ACHN (cell line): ENCODE results near the gene ITPR3.

ENCODE experiments used
- DNase-seq: peaks from one replicate; pipeline ENCODE4 v3.0.0-alpha.2; 2015
- in situ Hi-C: cut with HindIII; loops from 2 replicates; pipeline ENCODE4 v1.10.0; 2017; ENCODE audit warnings: low sequenced_read_pairs, low pct_ligation_motif_present, low pct_unique_long_range_greater_than_20kb

The ITPR3 gene

GRCh38 chr6:33689879-33690278 lies 68.8 kb downstream of the ITPR3 start:
- in situ Hi-C loops = no loop called here
- DNase-seq = no peak

GRCh38 chr6:33690766-33691165 lies 69.6 kb downstream of the ITPR3 start:
- DNase-seq = no peak
- in situ Hi-C loops = no loop called here

GRCh38 chr6:33691456-33692077 lies 70.4 kb downstream of the ITPR3 start:
- in situ Hi-C loops = no loop called here
- no peak for DNase-seq

GRCh38 chr6:33692078-33692759 lies 71.1 kb downstream of the ITPR3 start:
- in situ Hi-C loops = no loop called here
- no peak for DNase-seq

GRCh38 chr6:33692760-33693158 lies 71.6 kb downstream of the ITPR3 start:
- in situ Hi-C loops = no loop called here
- DNase-seq = no peak

- in situ Hi-C loops = no loop called here
- DNase-seq = no peak
Observed at GRCh38 chr6:33693186-33694105, 72.3 kb downstream of the ITPR3 start.

- in situ Hi-C loops = no loop called here
- DNase-seq = no peak
Observed at GRCh38 chr6:33694401-33694931, 73.3 kb downstream of the ITPR3 start.

- DNase-seq = no peak
- in situ Hi-C loops = no loop called here
Observed at GRCh38 chr6:33694977-33695376, 73.9 kb downstream of the ITPR3 start.

GRCh38 chr6:33695451-33695887 lies 74.3 kb downstream of the ITPR3 start:
- in situ Hi-C loops = no loop called here
- no peak for DNase-seq

GRCh38 chr6:33696076-33696475 lies 75.0 kb downstream of the ITPR3 start:
- in situ Hi-C loops = no loop called here
- no peak for DNase-seq

- in situ Hi-C loops = no loop called here
- DNase-seq = no peak
Observed at GRCh38 chr6:33696548-33697518, 75.7 kb downstream of the ITPR3 start.

GRCh38 chr6:33697845-33698244 lies 76.7 kb downstream of the ITPR3 start:
- in situ Hi-C loops = no loop called here
- no peak for DNase-seq

GRCh38 chr6:33698494-33698893 lies 77.4 kb downstream of the ITPR3 start:
- in situ Hi-C loops = no loop called here

GRCh38 chr6:33699131-33699530 lies 78.0 kb downstream of the ITPR3 start:
- in situ Hi-C loops = no loop called here
- DNase-seq = no peak

More at GRCh38 chr6:33698494-33698893, 77.4 kb downstream of the ITPR3 start:
- no peak for DNase-seq

- no peak for DNase-seq
- in situ Hi-C loops = no loop called here
Observed at GRCh38 chr6:33699739-33700138, 78.6 kb downstream of the ITPR3 start.

GRCh38 chr6:33700391-33701050 lies 79.4 kb downstream of the ITPR3 start:
- DNase-seq = peak; percentile 76
- in situ Hi-C loops = no loop called here

- DNase-seq = peak; percentile 77
- in situ Hi-C loops = no loop called here
Observed at GRCh38 chr6:33702345-33702977, 81.3 kb downstream of the ITPR3 start.
